K562 (cell line): ENCODE measurements around the gene OR5AR1. TPM values are rescaled to one million over a fixed set of nuclear protein-coding genes. Genes with fewer than 3 reads are reported as not detected.

Source experiments
- ATAC-seq: fragments of 200-7000 bp; cut with Tn5 transposase; 3 replicates; pipeline ENCODE4 v1.9.1; 2020; ENCODE audit warnings: moderate library complexity
- BruUV-seq: library from RNA; stranded (reverse); fragments of 400-500 nt; replicated peaks from 2 replicates; lab custom pipeline; 2021; lab: Mats Ljungman, UMichigan
- CTCF ChIA-PET: fragments of 300-600 bp; formaldehyde crosslinking; extraction: SDS; loops from one replicate; lab custom pipeline; 2021; ENCODE audit warnings: low intra/inter-chr PET ratio; lab: Yijun Ruan, JAX
- POLR2A ChIA-PET: fragments of 300-600, 350-650 bp; sonication (Branson Sonifier 250); formaldehyde crosslinking; extraction: SDS; loops from one replicate; lab custom pipeline; 2021; ENCODE audit warnings: antibody characterized with exemption, inconsistent platforms; lab: Yijun Ruan, JAX
- DNase-seq, 4 experiments: peaks; one replicate each; pipeline versions ENCODE4 v3.0.0 to v3.0.0-alpha.2; 2011 to 2018; ENCODE audit warnings: low spot score in 3 of 4, mixed read lengths in 3 of 4; ENCODE audit errors: extremely low read depth in 1 of 4
- FAIRE-seq: peaks from 2 replicates; lab custom pipeline; 2011; peaks lifted over from hg19 to GRCh38; lab: Jason Lieb, UNC
- H2AFZ ChIP-seq: 2 replicates; pipeline ENCODE4 v1.6.0; 2011; ENCODE audit warnings: low read depth, low read length, control low read depth, inconsistent platforms
- H3K27ac ChIP-seq: fragments of 200-600 bp; 3 replicates; pipeline ENCODE4 v1.8.0; 2011; ENCODE audit warnings: low read depth, mild to moderate bottlenecking, control low read depth, inconsistent platforms, low read length, moderate library complexity, mixed read lengths; ENCODE audit errors: extremely low read depth
- H3K27me3 ChIP-seq, 2 experiments: fragments of 300-600 bp in 1 of 2; 2 replicates in 1 of 2; 3 replicates in 1 of 2; pipeline versions ENCODE4 v1.6.0 to v1.8.0; 2011; ENCODE audit warnings: inconsistent platforms in 2 of 2, low read length in 2 of 2, mild to moderate bottlenecking in 1 of 2, mixed read lengths in 1 of 2, moderate library complexity in 1 of 2; ENCODE audit not compliant: control insufficient read depth in 2 of 2, insufficient read depth in 2 of 2
- H3K36me3 ChIP-seq: fragments of 300-600 bp; 3 replicates; pipeline ENCODE4 v1.8.0; 2011; ENCODE audit warnings: mild to moderate bottlenecking, low read length, inconsistent platforms; ENCODE audit not compliant: control insufficient read depth, insufficient read depth
- H3K4me1 ChIP-seq, 2 experiments: fragments of 200-600 bp in 1 of 2; replicated peaks in 1 of 2; 2 replicates in 1 of 2; 3 replicates in 1 of 2; pipeline versions ENCODE4 v1.5.1 to v1.8.0; 2011; ENCODE audit warnings: inconsistent platforms in 2 of 2, low read length in 2 of 2, mild to moderate bottlenecking in 1 of 2, mixed read lengths in 1 of 2, moderate library complexity in 1 of 2; ENCODE audit not compliant: control insufficient read depth in 2 of 2, insufficient read depth in 2 of 2
- H3K4me2 ChIP-seq: 2 replicates; pipeline ENCODE4 v1.6.1; 2011; ENCODE audit warnings: low read length, control low read depth, inconsistent platforms, mixed read lengths; ENCODE audit not compliant: insufficient read depth
- H3K4me3 ChIP-seq: fragments of 200-600 bp; sonication (generic), shearing (Covaris generic); 2 replicates; pipeline ENCODE4 v1.5.1; 2016; ENCODE audit warnings: control low read depth, inconsistent platforms
- H3K79me2 ChIP-seq: fragments of 200-600 bp; 3 replicates; pipeline ENCODE4 v1.8.0; 2011; ENCODE audit warnings: low read length, inconsistent platforms; ENCODE audit not compliant: control insufficient read depth, insufficient read depth
- H3K9ac ChIP-seq, 2 experiments: 2 replicates each; pipeline versions ENCODE4 v1.6.0 to v1.6.1; 2011; ENCODE audit warnings: low read depth in 2 of 2, low read length in 2 of 2, control low read depth in 1 of 2, inconsistent platforms in 1 of 2, mild to moderate bottlenecking in 1 of 2, mixed read lengths in 1 of 2; ENCODE audit not compliant: insufficient read depth in 1 of 2
- H3K9me1 ChIP-seq: one replicate; pipeline ENCODE4 v1.6.0; 2011; ENCODE audit warnings: inconsistent platforms, mild to moderate bottlenecking, low read length, moderate library complexity; ENCODE audit not compliant: control insufficient read depth, insufficient read depth
- H3K9me3 ChIP-seq: replicated peaks from 2 replicates; pipeline ENCODE4 v1.5.1; 2011; ENCODE audit warnings: low read depth, low read length, inconsistent platforms; ENCODE audit not compliant: control insufficient read depth, insufficient read depth
- H4K20me1 ChIP-seq: replicated peaks from 2 replicates; pipeline ENCODE4 v1.6.1; 2011; ENCODE audit warnings: low read length, inconsistent platforms, mixed read lengths; ENCODE audit not compliant: control insufficient read depth, insufficient read depth
- BRCA1 ChIP-seq, 2 experiments: fragments of 450-650 bp in 1 of 2; sonication (generic) in 1 of 2; formaldehyde crosslinking in 1 of 2; IDR thresholded peaks; 2 replicates each; pipeline versions ENCODE4 v1.5.0 to v1.6.1; 2017 to 2020; ENCODE audit warnings: mild to moderate bottlenecking in 1 of 2, missing genetic modification reagents in 1 of 2
- BRF1 ChIP-seq: IDR thresholded peaks from 3 replicates; pipeline ENCODE4 v1.6.1; 2011; ENCODE audit warnings: borderline replicate concordance, mild to moderate bottlenecking; ENCODE audit not compliant: insufficient read length; ENCODE audit errors: extremely low read depth
- DACH1 ChIP-seq: fragments of 450-650 bp; IDR thresholded peaks from 2 replicates; pipeline ENCODE4 v1.6.1; 2018; ENCODE audit not compliant: partially characterized antibody
- KAT7 ChIP-seq: sonication (generic); formaldehyde crosslinking; IDR thresholded peaks from 2 replicates; pipeline ENCODE4 v1.8.0; 2022; ENCODE audit warnings: missing genetic modification reagents, mild to moderate bottlenecking, borderline replicate concordance
- MAFF ChIP-seq: IDR thresholded peaks from 2 replicates; pipeline ENCODE4 v1.6.1; 2012; ENCODE audit warnings: low read length, improper control_type of control experiment
- MEF2A ChIP-seq: IDR thresholded peaks from 2 replicates; pipeline ENCODE4 v1.6.1; 2011; ENCODE audit warnings: low read depth, mild to moderate bottlenecking, low read length, moderate library complexity; ENCODE audit not compliant: control insufficient read depth
- PHB ChIP-seq: fragments of 250-450 bp; sonication (Bioruptor Pico); IDR thresholded peaks from 2 replicates; pipeline ENCODE4 v1.5.0; 2021
- RB1 ChIP-seq: fragments of 450-650 bp; IDR thresholded peaks from 2 replicates; pipeline ENCODE4 v1.6.1; 2017; ENCODE audit warnings: low read depth, mild to moderate bottlenecking
- TRIM28 ChIP-seq: fragments of 450-650 bp; IDR thresholded peaks from 2 replicates; pipeline ENCODE4 v1.6.1; 2017
- ZNF232 ChIP-seq: sonication (generic); formaldehyde crosslinking; IDR thresholded peaks from 2 replicates; pipeline ENCODE4 v1.8.0; 2022; ENCODE audit warnings: mild to moderate bottlenecking, missing genetic modification reagents
- ZNF561 ChIP-seq: fragments of 450-650 bp; formaldehyde crosslinking; conservative IDR thresholded peaks from 2 replicates; pipeline ENCODE4 v1.4.0; 2020; ENCODE audit warnings: mild to moderate bottlenecking, moderate library complexity
- ZNF655 ChIP-seq: fragments of 250-450 bp; sonication (Bioruptor Pico); IDR thresholded peaks from 2 replicates; pipeline ENCODE4 v1.5.0; 2021
- WGBS: fragments of 100-300 bp; shearing (Covaris generic); methylation state at CpG from one replicate; pipeline ENCODE4 v1.1.6; 2016; ENCODE audit warnings: low coverage, mixed read lengths; ENCODE audit not compliant: insufficient coverage; ENCODE audit errors: missing lambda C conversion rate; 5-methylcytosine and 5-hydroxymethylcytosine counted together
- in situ Hi-C: fragments of 300-500 bp; cut with MboI; formaldehyde crosslinking; loops from 4 replicates; pipeline ENCODE4 v1.15.0; 2018; ENCODE audit warnings: inconsistent platforms, mixed read lengths
- intact Hi-C: fragments of 100-400 bp; cut with micrococcal nuclease; formaldehyde crosslinking; loops from 2 replicates; pipeline ENCODE4 v1.14.2; 2022
- polyA plus RNA-seq, 8 experiments: library from polyadenylated mRNA; depleted of rRNA in 4 of 8; stranded (reverse) in 5 of 8; unstranded in 3 of 8; fragments of >200 nt; fragmentation: Nextera tagmentation in 2 of 8; fragmentation: Illumina TruSeq in 1 of 8; extraction: Ambion mirVana in 2 of 8; extraction: Trizol in 1 of 8; gene quantifications; 2 replicates each; pipeline versions ENCODE4 v1.2.1 to v1.2.3, GENCODE V29; 2011 to 2014; ENCODE audit warnings: inconsistent platforms in 1 of 8, missing spikeins in 1 of 8
- total RNA-seq, 7 experiments: library from RNA; depleted of rRNA in 6 of 7; stranded (reverse); fragments of >200 nt in 6 of 7; fragmentation: Illumina TruSeq in 2 of 7; extraction: Trizol in 2 of 7; gene quantifications; 2 replicates each; pipeline versions ENCODE4 v1.2.1 to v1.2.3, GENCODE V29; 2011 to 2021; ENCODE audit warnings: low replicate concordance in 1 of 7
- TF ChIP-seq, protein P1 (sequence below): fragments of 250-450 bp; sonication (Bioruptor Pico); IDR thresholded peaks from 2 replicates; pipeline ENCODE4 v1.5.0; 2021; ENCODE audit warnings: mild to moderate bottlenecking, borderline replicate concordance

OR5AR1 gene
- total and polyA plus RNA-seq, 9 of the 15 experiments (the other 6 are each of a cell fraction or from before 2014, with no cell fraction given) = not detected

DNA sequence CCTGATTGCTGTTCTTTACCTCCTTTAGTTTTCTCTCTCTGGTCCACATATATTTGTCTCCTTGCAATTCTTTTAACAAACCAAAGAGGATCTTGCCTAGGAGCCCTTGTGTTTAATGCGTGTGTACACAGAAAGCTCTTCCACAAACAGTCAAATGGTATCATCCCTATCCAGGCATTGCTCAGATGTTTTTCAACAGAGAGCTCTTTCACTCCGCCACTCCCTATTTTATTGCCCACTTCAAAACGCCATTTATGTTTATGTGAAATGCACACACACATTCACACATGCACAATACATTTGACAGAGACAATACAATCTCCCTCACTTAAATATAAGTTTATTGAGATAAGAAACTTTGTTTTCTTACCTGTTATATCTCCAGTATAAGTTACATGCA lies 26.0 kb upstream of the OR5AR1 start:
- no TSS peak for BruUV-seq
- no peak for ATAC-seq
- Histone ChIP-seq H4K20me1 (no peaks in the 10 kb centered on the region), H3K9me1 (no peaks in the 10 kb centered on the region), H3K4me2 (no peak overlapping the region), H3K79me2 (no peaks in the 10 kb centered on the region), H3K4me1 (no peaks in the 10 kb centered on the region), H3K36me3 (no peaks in the 10 kb centered on the region), H3K9me3 (no peaks in the 10 kb centered on the region), H3K27ac (no peak overlapping the region)
- intact Hi-C loops = no loop called here
- in situ Hi-C loops = no loop called here
- FAIRE-seq = no peak
- POLR2A ChIA-PET = no interaction called here
- no peak for DNase-seq
- 0% methylated on average over 3 of the region's 3 CpGs for WGBS
- TF ChIP-seq DACH1 (no peak), PHB (CRISPR knock-in tag) (no peak), ZNF561 (CRISPR knock-in tag) (no peak), MEF2A (no peak), TRIM28 (no peak), KAT7 (CRISPR knock-in tag) (no peak), RB1 (no peak), BRF1 (no peak), BRCA1 (IDR thresholded peaks at IDR 0.05) (no peak), BRCA1 (CRISPR knock-in tag; IDR thresholded peaks at IDR 0.05) (no peak), ZNF655 (CRISPR knock-in tag) (no peak), ZNF232 (no peak), MAFF (no peak)
- TF ChIP-seq, protein P1, sequence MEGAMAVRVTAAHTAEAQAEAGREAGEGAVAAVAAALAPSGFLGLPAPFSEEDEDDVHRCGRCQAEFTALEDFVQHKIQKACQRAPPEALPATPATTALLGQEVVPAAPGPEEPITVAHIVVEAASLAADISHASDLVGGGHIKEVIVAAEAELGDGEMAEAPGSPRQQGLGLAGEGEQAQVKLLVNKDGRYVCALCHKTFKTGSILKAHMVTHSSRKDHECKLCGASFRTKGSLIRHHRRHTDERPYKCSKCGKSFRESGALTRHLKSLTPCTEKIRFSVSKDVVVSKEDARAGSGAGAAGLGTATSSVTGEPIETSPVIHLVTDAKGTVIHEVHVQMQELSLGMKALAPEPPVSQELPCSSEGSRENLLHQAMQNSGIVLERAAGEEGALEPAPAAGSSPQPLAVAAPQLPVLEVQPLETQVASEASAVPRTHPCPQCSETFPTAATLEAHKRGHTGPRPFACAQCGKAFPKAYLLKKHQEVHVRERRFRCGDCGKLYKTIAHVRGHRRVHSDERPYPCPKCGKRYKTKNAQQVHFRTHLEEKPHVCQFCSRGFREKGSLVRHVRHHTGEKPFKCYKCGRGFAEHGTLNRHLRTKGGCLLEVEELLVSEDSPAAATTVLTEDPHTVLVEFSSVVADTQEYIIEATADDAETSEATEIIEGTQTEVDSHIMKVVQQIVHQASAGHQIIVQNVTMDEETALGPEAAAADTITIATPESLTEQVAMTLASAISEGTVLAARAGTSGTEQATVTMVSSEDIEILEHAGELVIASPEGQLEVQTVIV (CRISPR knock-in tag) = no peak
- TF ChIP-seq, all 486 proteins: peak for 0
- CTCF ChIA-PET = no interaction called here
- no peak overlapping the region for H2AFZ ChIP-seq
- no peak overlapping the region for H3K4me3 ChIP-seq
- H3K27me3 ChIP-seq = no peaks in the 10 kb centered on the region
- no peak overlapping the region for H3K9ac ChIP-seq
